Right renal cortex interstitium (tissue), 3 donors: Measurements from ENCODE around the gene PCK1. TPM values are rescaled to one million over a fixed set of nuclear protein-coding genes. Genes with fewer than 3 reads are reported as not detected.

ENCODE experiments used
- DNase-seq, 3 donors: peaks; one replicate each; pipeline ENCODE4 v3.0.0-alpha.2; 2013; ENCODE audit warnings: low read depth in 3 of 3, low spot score in 2 of 3
- polyA plus RNA-seq, 3 donors: library from polyadenylated mRNA; unstranded; fragments of 120-200 nt; gene quantifications; one replicate each; pipeline ENCODE4 v1.2.1, GENCODE V29; 2013; ENCODE audit not compliant: insufficient read length in 3 of 3

The PCK1 gene
- polyA plus RNA-seq, 3 donors, result 4.3 to 15.0 (median 10.6) TPM

DNA sequence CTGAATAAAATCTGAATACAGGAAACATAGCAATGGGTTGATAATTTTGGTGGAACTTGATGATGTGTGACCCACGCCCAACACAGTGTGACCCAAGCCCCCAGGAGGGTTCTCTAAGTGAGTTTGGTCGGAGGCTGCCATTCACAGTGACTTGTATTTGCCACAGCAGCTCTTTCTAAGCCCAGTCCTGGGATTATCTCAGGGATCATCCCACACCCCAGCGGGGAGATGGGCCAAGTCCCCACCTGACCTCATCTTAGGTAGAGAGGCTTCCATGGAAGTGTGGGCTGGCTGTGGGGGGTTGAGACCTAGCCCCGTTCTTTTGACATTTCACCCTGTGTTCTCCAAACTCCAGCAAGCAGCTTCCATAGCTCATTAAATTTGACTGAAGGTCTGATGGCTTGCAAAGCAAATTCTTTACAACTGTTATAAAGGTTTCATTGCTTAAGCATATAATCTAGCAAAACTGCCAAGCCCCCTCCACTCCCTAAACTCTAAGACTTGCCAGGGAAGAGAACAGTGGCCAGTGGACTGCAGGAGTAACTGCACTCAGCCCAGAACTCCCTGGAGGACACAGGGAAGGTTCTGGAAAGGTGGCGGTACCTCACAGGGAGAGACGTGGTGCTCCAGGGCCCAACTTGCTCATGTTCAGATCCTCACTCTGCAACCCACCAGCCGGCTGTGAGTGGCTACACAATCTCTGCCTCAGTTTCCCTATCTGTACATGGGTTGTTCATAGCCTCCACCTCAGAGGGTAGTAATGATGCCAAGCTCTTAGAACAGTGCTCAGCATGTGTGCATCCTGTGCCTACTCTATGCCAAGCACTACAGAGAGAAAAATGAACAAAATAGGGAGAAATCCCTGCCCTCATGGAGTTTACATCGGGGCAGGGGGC, 1.0 kb upstream of the PCK1 start:
- DNase-seq, result no peak

DNA sequence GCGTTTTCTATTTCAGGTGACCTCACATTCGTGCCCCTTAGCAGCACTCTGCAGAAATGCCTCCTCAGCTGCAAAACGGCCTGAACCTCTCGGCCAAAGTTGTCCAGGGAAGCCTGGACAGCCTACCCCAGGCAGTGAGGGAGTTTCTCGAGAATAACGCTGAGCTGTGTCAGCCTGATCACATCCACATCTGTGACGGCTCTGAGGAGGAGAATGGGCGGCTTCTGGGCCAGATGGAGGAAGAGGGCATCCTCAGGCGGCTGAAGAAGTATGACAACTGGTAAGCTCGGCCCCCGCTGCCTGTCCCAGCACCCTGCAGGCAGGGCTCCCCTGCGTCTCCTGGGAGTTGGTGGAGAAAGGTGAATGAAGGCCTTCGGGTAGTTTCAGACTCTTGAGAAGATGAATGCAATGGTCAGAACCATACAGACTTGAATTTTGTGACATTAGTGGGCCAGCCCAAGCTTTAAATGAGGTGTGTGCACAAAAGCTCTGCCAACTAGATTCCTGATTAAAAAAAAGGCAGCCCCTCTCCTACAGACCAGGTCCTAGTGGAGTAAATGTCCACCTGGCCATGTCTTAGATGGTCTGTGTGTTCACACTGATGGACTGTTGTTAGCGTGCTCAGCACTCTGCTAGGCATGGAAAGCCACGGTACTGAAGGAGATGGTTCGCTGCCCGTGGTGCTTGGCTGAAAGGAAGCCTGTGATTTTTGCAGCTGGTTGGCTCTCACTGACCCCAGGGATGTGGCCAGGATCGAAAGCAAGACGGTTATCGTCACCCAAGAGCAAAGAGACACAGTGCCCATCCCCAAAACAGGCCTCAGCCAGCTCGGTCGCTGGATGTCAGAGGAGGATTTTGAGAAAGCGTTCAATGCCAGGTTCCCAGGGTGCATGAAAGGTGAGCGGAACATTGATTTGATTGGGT, 708 bp downstream of the PCK1 start:
- DNase-seq, result no peak

DNA sequence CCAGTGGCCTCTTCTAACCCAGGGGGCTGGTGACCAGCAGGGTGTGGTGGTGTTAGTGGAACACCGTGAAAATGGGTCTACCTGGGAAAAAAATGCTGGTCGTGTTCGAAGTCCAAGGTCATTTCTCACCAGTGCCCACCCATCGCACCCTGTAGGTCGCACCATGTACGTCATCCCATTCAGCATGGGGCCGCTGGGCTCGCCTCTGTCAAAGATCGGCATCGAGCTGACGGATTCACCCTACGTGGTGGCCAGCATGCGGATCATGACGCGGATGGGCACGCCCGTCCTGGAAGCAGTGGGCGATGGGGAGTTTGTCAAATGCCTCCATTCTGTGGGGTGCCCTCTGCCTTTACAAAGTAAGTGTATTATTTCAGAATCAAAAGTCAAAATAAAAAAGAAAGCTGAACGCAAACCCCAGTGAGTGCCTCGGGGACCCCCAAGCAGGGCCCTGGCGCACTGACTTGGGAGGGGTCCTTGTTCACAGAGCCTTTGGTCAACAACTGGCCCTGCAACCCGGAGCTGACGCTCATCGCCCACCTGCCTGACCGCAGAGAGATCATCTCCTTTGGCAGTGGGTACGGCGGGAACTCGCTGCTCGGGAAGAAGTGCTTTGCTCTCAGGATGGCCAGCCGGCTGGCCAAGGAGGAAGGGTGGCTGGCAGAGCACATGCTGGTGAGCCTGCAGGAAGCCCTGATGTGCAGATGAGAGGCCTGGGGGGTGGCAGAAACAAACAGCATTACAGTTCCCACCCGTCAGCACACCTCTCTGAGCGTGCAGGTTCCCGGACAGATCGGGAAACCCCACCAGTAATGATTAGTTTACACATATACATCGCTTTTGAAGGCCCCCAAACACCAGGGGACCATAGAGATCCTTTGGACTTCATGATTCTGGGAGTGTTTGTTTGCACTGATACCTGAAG, 1.9 kb downstream of the PCK1 start:
- DNase-seq, result no peak

DNA sequence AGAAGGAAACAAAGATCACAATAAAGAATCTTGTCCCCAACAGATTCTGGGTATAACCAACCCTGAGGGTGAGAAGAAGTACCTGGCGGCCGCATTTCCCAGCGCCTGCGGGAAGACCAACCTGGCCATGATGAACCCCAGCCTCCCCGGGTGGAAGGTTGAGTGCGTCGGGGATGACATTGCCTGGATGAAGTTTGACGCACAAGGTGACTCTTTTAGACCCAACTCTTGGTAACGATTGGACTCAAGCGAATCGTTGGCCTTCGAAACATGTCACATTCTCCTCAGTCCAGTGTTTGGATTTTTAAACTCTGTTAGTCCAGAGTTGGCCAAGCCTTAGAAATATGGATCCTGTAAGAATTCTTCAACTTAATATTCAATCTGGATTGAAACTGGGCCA, 2.6 kb downstream of the PCK1 start:
- DNase-seq, result no peak

DNA sequence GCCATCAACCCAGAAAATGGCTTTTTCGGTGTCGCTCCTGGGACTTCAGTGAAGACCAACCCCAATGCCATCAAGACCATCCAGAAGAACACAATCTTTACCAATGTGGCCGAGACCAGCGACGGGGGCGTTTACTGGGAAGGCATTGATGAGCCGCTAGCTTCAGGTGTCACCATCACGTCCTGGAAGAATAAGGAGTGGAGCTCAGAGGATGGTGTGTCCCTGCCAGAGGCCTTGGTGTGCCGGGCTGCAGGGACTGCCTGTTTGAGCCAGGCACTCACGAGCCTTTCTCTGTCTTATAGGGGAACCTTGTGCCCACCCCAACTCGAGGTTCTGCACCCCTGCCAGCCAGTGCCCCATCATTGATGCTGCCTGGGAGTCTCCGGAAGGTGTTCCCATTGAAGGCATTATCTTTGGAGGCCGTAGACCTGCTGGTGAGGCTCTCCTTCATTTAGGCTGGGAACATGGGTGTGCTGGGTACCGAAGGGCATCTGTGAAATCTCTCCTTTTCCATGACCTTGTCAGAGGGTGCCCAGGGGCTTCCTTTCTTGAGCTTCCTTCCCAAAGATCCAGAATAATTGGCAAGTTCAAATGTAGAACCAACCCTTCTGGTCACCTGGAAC, 3.4 kb downstream of the PCK1 start:
- DNase-seq, result no peak

DNA sequence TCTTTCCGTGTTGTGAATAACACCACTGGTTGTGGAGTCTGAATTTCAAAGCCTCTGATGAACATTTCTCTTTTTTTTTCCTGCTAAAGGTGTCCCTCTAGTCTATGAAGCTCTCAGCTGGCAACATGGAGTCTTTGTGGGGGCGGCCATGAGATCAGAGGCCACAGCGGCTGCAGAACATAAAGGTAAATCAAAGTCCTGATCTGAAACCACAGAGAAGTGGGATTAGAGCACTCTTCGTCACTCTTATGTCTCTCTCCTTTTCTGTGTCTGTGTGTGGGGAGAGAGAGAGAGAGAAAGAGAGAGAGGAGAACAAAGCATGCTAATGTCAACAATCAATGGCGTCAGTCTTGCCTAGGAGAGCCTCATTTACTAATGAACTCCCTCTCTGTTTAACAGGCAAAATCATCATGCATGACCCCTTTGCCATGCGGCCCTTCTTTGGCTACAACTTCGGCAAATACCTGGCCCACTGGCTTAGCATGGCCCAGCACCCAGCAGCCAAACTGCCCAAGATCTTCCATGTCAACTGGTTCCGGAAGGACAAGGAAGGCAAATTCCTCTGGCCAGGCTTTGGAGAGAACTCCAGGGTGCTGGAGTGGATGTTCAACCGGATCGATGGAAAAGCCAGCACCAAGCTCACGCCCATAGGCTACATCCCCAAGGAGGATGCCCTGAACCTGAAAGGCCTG, 4.2 kb downstream of the PCK1 start:
- no peak for DNase-seq

DNA sequence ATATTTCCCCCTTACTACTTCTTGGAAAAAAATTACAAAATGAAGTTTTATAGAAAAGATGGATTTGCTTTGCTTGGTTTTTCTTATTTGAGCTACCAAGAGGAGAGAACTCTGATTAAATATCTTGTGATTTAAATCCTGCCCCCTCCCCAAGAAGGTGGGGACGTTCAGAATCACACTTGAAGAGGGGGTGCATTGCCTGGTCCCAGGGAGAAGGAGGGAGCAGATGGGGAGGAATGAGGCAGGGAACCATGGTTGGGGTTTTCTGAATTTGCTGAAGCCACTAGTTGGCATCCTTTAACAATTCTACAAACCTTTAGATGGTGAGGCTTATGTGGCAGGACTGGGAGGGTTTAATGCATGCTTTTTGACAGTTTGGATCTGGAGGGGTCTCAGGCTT, 5.5 kb downstream of the PCK1 start:
- no peak for DNase-seq

DNA sequence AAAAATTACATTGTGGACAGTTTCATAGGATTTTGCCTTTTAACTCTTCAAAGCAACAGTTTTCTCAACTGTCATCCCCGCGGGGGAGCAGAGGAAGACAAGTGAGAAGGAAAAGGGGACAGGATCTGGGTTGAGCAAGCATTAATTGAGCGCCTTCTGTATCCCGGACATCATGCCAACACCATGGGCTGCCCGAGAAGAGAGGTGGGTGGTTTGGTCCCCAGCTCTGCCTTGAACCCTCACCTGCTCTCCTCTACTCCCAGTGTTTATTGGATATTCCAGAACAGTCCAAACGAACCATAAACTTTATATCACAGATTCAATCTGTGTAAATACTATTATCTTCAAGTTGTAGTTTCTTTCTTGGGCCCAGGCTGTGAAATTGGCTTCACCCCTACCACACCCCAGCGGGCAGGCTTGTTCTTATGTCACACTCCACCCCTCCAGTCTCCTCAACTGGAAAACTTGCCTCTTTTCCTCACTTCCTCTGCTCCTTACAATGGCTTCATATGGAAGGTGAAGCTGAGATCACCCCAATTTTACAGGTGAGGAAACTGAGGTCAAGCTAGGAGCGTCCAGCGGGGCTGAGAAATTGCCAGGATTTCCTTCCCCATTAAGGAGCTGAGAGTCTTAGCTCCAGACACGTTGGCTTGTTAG, 6.0 kb downstream of the PCK1 start:
- DNase-seq, result no peak

DNA sequence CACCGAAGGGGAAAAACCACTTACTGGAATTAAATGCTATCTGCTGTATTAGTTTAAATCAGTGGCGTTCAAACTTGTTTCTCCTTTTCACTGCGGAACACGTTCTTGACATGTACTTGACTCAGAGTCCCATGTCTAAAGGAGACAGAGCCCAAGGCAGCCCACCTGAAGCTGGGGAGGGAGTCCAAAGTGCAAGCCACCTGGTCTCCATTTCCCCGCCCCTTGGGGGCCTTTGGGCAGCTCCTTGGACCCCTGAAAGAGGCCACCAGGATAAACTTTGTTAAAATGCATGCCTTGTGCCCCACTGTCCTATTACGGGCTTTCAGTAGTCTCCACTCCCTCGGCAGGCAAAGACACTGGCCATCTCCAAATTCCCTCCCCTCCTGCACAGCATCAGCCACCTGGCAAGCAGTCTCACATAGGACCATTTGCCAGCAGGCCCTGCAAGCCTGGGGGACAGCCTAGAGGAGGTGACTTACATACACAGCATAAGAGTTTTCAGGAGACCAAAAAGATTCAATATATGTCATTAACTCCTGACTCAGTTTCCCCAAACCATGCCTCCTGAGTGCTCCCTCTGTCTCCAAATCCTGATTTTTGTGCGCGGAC, 6.7 kb downstream of the PCK1 start:
- no peak for DNase-seq

DNA sequence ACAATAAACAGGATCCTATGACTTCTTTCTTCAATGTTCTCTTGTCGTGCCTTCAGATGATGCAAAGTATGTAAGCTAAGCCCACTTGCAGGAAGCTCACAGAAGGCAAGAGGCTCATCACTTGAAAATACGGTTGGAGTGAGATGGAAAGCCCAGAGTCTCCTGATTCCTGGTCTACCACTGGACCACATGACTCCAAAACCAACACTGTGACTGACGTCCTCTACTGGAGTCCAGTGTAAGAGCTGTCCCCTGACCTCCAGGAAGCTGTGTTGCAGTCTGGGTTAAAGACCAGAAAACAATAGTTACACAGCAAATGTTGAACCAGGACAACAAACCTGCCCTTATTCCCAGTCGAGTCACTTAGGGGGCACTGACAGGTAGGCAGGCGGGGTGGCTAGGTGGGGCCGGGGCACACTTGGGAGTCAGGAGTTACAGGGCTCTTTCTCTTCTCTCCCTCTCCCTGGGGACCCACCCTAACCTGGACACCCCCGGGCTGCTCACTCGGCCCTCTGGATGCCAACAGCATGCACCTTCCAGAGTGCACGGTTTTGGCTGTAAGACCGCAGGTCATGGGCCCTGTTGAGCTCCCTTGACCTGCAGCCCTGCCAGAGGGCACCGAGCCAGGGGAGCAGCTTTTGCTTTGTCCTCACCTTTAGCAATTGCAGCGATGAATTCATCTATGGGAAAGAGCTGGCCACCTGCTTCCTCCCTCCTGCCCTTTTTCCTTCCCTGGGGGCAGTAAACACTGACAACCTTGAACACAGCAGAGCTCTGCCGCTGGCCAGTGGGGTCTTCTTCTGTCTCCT, 7.4 kb downstream of the PCK1 start:
- no peak for DNase-seq

DNA sequence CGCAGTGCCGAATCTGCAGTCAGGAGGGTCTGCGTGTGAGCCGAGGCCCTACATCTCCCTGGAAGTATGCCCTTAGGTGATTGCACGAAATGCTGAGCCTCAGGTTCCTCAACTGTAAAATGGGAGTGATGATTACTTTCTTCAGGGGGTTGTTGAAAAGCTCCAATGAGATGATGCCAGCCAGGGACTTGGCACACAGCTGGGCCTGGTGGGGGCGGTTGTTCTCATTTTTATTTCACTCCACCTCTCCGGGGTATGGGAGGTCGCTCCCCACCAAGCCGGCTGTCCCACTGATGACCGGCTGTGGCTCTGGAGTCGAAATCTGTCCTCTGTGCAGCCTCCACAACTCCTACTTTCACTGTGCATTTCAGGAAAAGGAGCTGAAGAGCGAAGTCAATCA, 8.1 kb downstream of the PCK1 start:
- DNase-seq, result no peak

DNA sequence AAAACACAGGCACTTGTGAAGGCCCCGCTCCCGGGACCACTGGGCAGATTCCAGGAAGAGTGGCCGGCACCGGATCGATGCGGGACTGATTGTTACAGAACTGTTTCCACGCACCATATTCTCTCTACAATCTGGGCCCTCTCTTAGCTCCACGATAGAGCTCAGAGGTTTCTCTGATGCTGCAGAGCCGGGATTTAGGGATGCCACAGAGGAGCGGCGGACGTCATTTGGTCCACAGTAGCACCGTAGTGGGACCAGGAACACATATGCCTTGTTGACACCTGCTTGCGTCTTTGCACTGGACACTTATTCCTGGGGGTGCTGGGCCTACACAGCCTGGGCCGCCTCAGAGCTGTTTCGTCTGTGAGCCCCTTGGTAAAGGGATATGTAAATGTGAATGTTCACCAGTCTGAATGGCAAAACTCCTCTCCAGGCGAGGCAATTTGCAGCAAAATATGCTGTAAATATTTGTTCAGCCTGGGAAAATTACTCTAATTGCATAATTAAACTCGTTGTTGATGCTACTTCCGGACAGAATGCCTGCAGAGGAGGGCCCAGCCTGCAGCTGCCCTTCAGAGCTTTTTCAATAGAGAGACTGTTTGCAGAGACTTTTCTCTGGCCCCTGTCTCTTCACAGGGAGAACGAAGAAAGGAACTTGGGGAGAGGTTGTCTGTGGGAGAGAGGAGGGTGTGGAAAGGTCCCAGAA, 9.4 kb downstream of the PCK1 start:
- DNase-seq, result no peak

DNA sequence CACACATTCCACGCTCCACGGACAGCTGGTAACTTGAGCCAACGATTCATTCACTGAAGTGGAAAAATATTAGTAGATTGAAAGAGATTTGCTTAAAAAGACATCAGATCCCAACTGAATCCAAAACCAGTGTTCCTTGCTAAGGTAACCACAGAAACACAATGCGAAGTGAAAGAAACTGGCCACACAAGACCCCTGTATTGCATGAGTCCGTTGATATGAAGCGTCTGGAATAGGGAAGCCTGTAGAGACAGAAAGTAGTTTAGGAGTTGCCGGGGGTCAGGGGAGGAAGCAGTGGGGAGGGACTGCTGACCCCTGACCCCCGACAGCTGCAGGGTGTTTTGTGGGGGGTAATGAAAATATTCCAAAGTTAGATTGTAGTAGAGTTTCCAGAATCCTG, 10.0 kb downstream of the PCK1 start:
- no peak for DNase-seq

DNA sequence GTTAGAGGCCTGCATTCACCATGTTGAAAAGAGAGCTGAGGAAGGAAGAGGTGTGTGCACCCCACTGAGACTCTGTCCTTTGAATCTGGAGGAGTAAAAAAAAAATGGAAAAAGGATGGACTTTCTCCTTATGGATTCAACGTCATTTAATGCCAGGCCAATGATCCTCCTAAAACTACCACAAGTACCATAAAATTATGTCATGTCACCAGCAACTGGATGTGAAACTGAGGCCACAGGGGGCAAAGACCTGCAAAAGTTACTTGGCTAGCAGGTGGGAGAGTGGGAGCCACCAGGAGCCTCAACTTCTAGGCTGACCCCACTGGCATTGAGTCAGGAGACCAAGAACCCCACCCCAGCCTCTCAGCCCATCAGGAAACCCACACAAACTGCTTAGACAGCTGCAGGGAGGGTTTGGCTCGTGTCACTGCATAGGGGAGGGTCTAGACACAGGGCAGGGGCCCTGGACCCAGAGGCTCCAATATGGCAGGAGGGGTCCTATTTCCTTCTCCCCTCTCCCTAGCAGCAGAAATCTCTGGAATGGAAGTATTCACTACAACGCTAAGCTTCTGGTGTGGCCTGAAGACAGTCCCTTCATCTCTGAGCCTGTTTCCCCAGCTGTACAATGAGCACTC, 11.0 kb downstream of the PCK1 start:
- DNase-seq, result no peak

DNA sequence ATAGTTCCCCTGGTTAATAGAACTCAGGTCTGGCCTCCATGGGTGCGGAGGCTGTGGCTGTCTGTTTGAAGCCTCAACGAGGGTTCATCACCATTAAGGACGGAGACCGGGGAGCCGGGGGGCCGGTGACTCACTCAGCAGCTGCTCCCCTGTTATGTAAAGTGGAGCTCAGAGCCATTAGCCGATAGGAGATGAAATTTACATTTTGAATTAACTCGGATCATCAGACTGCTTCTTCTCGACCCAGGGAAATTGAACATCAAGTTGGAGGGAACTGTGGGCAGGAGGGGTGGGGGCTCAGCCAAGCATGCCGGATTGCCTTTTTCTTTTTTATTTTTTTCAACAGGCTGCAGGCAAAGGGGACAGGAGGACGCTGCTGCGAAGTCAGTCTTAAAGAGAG, 12.3 kb downstream of the PCK1 start:
- no peak for DNase-seq

DNA sequence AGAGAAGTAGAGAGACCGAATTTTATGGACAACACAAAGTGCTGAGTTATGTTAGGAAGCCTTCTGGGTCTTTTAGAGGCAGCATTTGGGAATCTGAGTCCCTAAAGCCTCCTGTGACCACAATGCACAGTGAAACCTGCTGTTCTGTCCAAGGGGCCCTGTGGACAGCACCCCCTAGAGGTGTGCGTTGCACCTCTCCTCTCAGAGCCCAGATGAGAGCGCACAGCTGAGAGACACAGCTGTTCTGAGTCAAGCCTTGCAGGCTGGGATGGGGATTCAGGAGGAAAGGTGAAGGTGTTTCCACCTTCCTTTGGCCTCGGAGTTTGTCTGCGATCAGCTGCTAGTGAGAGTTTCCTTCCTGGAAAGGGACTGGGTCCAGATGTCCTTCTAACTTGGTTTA, 13.0 kb downstream of the PCK1 start:
- DNase-seq, result no peak

DNA sequence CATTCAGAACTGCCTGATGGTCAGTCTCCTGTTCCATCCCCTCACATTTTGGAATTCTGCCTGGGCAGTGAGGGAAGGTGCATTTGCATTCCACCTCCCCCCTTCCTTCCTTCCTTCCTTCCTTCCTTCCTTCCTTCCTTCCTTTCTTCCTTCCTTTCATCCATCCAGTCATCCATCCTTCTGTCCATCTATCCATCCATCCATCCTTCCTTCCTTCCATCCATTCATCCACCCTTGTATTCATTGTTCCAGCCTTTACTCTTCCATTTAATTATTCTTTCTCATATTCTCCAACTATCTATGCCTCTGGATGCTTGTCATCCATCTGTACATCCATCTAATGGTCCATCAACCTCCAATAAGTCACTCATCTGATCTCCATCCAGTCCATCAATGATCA, 14.0 kb downstream of the PCK1 start:
- no peak for DNase-seq
